Liver (tissue), 9 donors: ENCODE data around the gene IRX3. TPM values are rescaled to one million over a fixed set of nuclear protein-coding genes. Genes with fewer than 3 reads are reported as not detected.
A peak's percentile ranks its signal among the peaks of the same experiment; 100 is the strongest.

Source experiments
- DNase-seq: peaks from one replicate; pipeline ENCODE4 v3.0.0-alpha.2; 2017; ENCODE audit warnings: low spot score
- H3K27ac ChIP-seq, 2 donors: one replicate each; pipeline ENCODE4 v1.7.0; 2013; ENCODE audit warnings: inconsistent platforms in 2 of 2, low read length in 2 of 2, control low read depth in 1 of 2, low read depth in 1 of 2, mild to moderate bottlenecking in 1 of 2
- H3K27me3 ChIP-seq, 4 donors: one replicate each; pipeline versions ENCODE4 v1.6.1 to v1.7.0; 2013; ENCODE audit warnings: low read length in 3 of 4, inconsistent platforms in 1 of 4, mild to moderate bottlenecking in 1 of 4, moderate library complexity in 1 of 4; ENCODE audit not compliant: control insufficient read depth in 4 of 4, insufficient read depth in 4 of 4
- H3K36me3 ChIP-seq, 4 donors: one replicate each; pipeline versions ENCODE4 v1.6.1 to v1.7.0; 2013; ENCODE audit warnings: low read length in 3 of 4, mild to moderate bottlenecking in 3 of 4, low read depth in 1 of 4, moderate library complexity in 1 of 4; ENCODE audit not compliant: control insufficient read depth in 4 of 4, insufficient read depth in 3 of 4
- H3K4me1 ChIP-seq, 4 donors: one replicate each; pipeline versions ENCODE4 v1.6.1 to v1.7.0; 2013; ENCODE audit warnings: low read length in 3 of 4, mild to moderate bottlenecking in 3 of 4, moderate library complexity in 1 of 4; ENCODE audit not compliant: control insufficient read depth in 4 of 4, insufficient read depth in 4 of 4
- H3K4me3 ChIP-seq, 3 donors: one replicate each; pipeline versions ENCODE4 v1.6.1 to v1.7.0; 2013; ENCODE audit warnings: low read length in 3 of 3, control low read depth in 1 of 3, low read depth in 1 of 3, mild to moderate bottlenecking in 1 of 3
- H3K9ac ChIP-seq, 2 donors: one replicate each; pipeline ENCODE4 v1.7.0; 2013; ENCODE audit warnings: low read length in 2 of 2, mild to moderate bottlenecking in 2 of 2, moderate library complexity in 2 of 2, control low read depth in 1 of 2, low read depth in 1 of 2
- H3K9me3 ChIP-seq, 4 donors: one replicate each; pipeline versions ENCODE4 v1.6.1 to v1.7.0; 2013; ENCODE audit warnings: low read length in 3 of 4; ENCODE audit not compliant: control insufficient read depth in 4 of 4
- EGR1 ChIP-seq, 2 donors: IDR thresholded peaks; 2 replicates each; pipeline ENCODE4 v1.6.1; 2016 to 2018; ENCODE audit warnings: antibody characterized with exemption in 2 of 2, low read depth in 2 of 2
- FOXA1 ChIP-seq: IDR thresholded peaks from 2 replicates; pipeline ENCODE4 v1.6.1; 2016; ENCODE audit warnings: antibody characterized with exemption
- FOXA2 ChIP-seq: IDR thresholded peaks from 2 replicates; pipeline ENCODE4 v1.6.1; 2016; ENCODE audit warnings: antibody characterized with exemption
- GABPA ChIP-seq, 2 donors: IDR thresholded peaks in 1 of 2; conservative IDR thresholded peaks in 1 of 2; 2 replicates each; pipeline ENCODE4 v1.6.1; 2016; ENCODE audit warnings: antibody characterized with exemption in 2 of 2, mild to moderate bottlenecking in 1 of 2, moderate library complexity in 1 of 2
- HNF4A ChIP-seq, 2 donors: conservative IDR thresholded peaks; 2 replicates each; pipeline ENCODE4 v1.6.1; 2016; ENCODE audit warnings: antibody characterized with exemption in 2 of 2, mild to moderate bottlenecking in 2 of 2
- HNF4G ChIP-seq: IDR thresholded peaks from 2 replicates; pipeline ENCODE4 v1.6.1; 2016; ENCODE audit warnings: antibody characterized with exemption
- JUND ChIP-seq, 2 donors: IDR thresholded peaks; 2 replicates each; pipeline ENCODE4 v1.6.1; 2016; ENCODE audit warnings: antibody characterized with exemption in 2 of 2
- NR2F2 ChIP-seq: IDR thresholded peaks from 2 replicates; pipeline ENCODE4 v1.6.1; 2016; ENCODE audit warnings: antibody characterized with exemption
- RAD21 ChIP-seq, 2 donors: IDR thresholded peaks; 2 replicates each; pipeline ENCODE4 v1.6.1; 2016; ENCODE audit warnings: antibody characterized with exemption in 2 of 2, mild to moderate bottlenecking in 2 of 2
- RXRA ChIP-seq, 2 donors: IDR thresholded peaks; 2 replicates each; pipeline ENCODE4 v1.6.1; 2017 to 2018; ENCODE audit warnings: antibody characterized with exemption in 2 of 2, mild to moderate bottlenecking in 1 of 2
- SP1 ChIP-seq: IDR thresholded peaks from 2 replicates; pipeline ENCODE4 v1.6.1; 2018; ENCODE audit warnings: antibody characterized with exemption, mild to moderate bottlenecking
- TAF1 ChIP-seq: conservative IDR thresholded peaks from 2 replicates; pipeline ENCODE4 v1.6.1; 2016; ENCODE audit warnings: antibody characterized with exemption, mild to moderate bottlenecking
- YY1 ChIP-seq: IDR thresholded peaks from 2 replicates; pipeline ENCODE4 v1.6.1; 2016; ENCODE audit warnings: antibody characterized with exemption, mild to moderate bottlenecking
- ZBTB33 ChIP-seq: IDR thresholded peaks from 2 replicates; pipeline ENCODE4 v1.6.1; 2016; ENCODE audit warnings: antibody characterized with exemption
- WGBS: extraction: QIAGEN DNeasy Blood & Tissue Kit; methylation state at CpG from one replicate; pipeline ENCODE4 v1.1.7; 2013; 5-methylcytosine and 5-hydroxymethylcytosine counted together
- polyA plus RNA-seq, 2 donors: library from polyadenylated mRNA; stranded (reverse) in 1 of 2; unstranded in 1 of 2; fragments of 200-250 nt in 1 of 2; fragments of >200 nt in 1 of 2; fragmentation: Nextera tagmentation in 1 of 2; extraction: Ambion mirVana in 1 of 2; gene quantifications; one replicate each; pipeline versions ENCODE4 v1.2.1 to v1.2.3, GENCODE V29; 2013 to 2015
- total RNA-seq, 2 donors: library from RNA; depleted of rRNA; stranded (reverse); fragments of >200 nt; gene quantifications; one replicate each; pipeline ENCODE4 v1.2.3, GENCODE V29; 2014
- TF ChIP-seq, protein P1 (sequence below): fragments of 150-350 bp; IDR thresholded peaks from 2 replicates; pipeline ENCODE4 v1.5.1; 2017; ENCODE audit warnings: improper control_type of control experiment, low read depth, low read length; ENCODE audit not compliant: missing input control
- TF ChIP-seq, protein P2 (sequence below): IDR thresholded peaks from 2 replicates; pipeline ENCODE4 v1.6.1; 2016; ENCODE audit warnings: antibody characterized with exemption, mild to moderate bottlenecking
- TF ChIP-seq, protein P3 (sequence below): IDR thresholded peaks from 2 replicates; pipeline ENCODE4 v1.6.1; 2016; ENCODE audit warnings: antibody characterized with exemption
- TF ChIP-seq, protein P4 (sequence below): IDR thresholded peaks from 2 replicates; pipeline ENCODE4 v1.6.1; 2016; ENCODE audit warnings: antibody characterized with exemption
- donor health status: healthy.
- donor health status: healthy.
- donor health status: healthy.
- donor health status: healthy.
- donor health status: healthy.

The IRX3 gene
- total and polyA plus RNA-seq, 4 donors, result 0.53 to 0.59 TPM; not detected in 2

GRCh38 chr16:54282202-54282927 lies 4.2 kb downstream of the IRX3 start:
- peaks cover 29 to 55% (median 37%) of the 10 kb centered on the region in 4 donors for H3K4me1 ChIP-seq
- peak overlapping the region in 1 of 3 donors; percentile 4 for H3K4me3 ChIP-seq
- H3K36me3 ChIP-seq, result no peaks in the 10 kb centered on the region
- H3K27me3 ChIP-seq, result peaks cover 6 to 13% (median 10%) of the 10 kb centered on the region in 4 donors
- DNase-seq, result peak; percentile 54
- no peak overlapping the region for H3K27ac ChIP-seq
- H3K9me3 ChIP-seq, result no peaks in the 10 kb centered on the region
- WGBS, result 4% methylated on average over 42 of the region's 42 CpGs
- no peak for TF ChIP-seq TAF1
- peak; percentile 68 to 79 for TF ChIP-seq RAD21 (IDR thresholded peaks at IDR 0.05)
- TF ChIP-seq, protein P1, sequence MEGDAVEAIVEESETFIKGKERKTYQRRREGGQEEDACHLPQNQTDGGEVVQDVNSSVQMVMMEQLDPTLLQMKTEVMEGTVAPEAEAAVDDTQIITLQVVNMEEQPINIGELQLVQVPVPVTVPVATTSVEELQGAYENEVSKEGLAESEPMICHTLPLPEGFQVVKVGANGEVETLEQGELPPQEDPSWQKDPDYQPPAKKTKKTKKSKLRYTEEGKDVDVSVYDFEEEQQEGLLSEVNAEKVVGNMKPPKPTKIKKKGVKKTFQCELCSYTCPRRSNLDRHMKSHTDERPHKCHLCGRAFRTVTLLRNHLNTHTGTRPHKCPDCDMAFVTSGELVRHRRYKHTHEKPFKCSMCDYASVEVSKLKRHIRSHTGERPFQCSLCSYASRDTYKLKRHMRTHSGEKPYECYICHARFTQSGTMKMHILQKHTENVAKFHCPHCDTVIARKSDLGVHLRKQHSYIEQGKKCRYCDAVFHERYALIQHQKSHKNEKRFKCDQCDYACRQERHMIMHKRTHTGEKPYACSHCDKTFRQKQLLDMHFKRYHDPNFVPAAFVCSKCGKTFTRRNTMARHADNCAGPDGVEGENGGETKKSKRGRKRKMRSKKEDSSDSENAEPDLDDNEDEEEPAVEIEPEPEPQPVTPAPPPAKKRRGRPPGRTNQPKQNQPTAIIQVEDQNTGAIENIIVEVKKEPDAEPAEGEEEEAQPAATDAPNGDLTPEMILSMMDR, result peak; percentile 55
- no peak for TF ChIP-seq RXRA (IDR thresholded peaks at IDR 0.05)
- no peak overlapping the region for H3K9ac ChIP-seq

GRCh38 chr16:54281535-54282201 lies 4.9 kb downstream of the IRX3 start:
- Histone ChIP-seq H3K4me1 (peaks cover 29 to 48% (median 32%) of the 10 kb centered on the region in 4 donors), H3K4me3 (peak overlapping the region in 2 of 3 donors; percentile 4 to 8), H3K36me3 (no peaks in the 10 kb centered on the region), H3K9me3 (no peaks in the 10 kb centered on the region), H3K9ac (no peak overlapping the region), H3K27ac (no peak overlapping the region), H3K27me3 (peaks cover 6 to 12% (median 8%) of the 10 kb centered on the region in 4 donors)
- no peak for TF ChIP-seq FOXA1
- TF ChIP-seq EGR1 (IDR thresholded peaks at IDR 0.05; ENCODE audit: low read depth in 2 of 2), result no peak
- TF ChIP-seq GABPA (IDR thresholded peaks at IDR 0.05 in 1 of 2, conservative IDR thresholded peaks at IDR 0.05 in 1 of 2), result no peak
- TF ChIP-seq, protein P2, sequence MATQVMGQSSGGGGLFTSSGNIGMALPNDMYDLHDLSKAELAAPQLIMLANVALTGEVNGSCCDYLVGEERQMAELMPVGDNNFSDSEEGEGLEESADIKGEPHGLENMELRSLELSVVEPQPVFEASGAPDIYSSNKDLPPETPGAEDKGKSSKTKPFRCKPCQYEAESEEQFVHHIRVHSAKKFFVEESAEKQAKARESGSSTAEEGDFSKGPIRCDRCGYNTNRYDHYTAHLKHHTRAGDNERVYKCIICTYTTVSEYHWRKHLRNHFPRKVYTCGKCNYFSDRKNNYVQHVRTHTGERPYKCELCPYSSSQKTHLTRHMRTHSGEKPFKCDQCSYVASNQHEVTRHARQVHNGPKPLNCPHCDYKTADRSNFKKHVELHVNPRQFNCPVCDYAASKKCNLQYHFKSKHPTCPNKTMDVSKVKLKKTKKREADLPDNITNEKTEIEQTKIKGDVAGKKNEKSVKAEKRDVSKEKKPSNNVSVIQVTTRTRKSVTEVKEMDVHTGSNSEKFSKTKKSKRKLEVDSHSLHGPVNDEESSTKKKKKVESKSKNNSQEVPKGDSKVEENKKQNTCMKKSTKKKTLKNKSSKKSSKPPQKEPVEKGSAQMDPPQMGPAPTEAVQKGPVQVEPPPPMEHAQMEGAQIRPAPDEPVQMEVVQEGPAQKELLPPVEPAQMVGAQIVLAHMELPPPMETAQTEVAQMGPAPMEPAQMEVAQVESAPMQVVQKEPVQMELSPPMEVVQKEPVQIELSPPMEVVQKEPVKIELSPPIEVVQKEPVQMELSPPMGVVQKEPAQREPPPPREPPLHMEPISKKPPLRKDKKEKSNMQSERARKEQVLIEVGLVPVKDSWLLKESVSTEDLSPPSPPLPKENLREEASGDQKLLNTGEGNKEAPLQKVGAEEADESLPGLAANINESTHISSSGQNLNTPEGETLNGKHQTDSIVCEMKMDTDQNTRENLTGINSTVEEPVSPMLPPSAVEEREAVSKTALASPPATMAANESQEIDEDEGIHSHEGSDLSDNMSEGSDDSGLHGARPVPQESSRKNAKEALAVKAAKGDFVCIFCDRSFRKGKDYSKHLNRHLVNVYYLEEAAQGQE, result no peak
- TF ChIP-seq SP1, result no peak
- TF ChIP-seq RAD21 (IDR thresholded peaks at IDR 0.05), result no peak
- TF ChIP-seq FOXA2, result no peak
- TF ChIP-seq JUND (IDR thresholded peaks at IDR 0.05), result no peak
- no peak for TF ChIP-seq HNF4G
- TF ChIP-seq NR2F2, result no peak
- no peak for TF ChIP-seq ZBTB33
- TF ChIP-seq, protein P1, result no peak
- no peak for TF ChIP-seq HNF4A (conservative IDR thresholded peaks at IDR 0.05)
- TF ChIP-seq TAF1, result no peak
- TF ChIP-seq, protein P3, sequence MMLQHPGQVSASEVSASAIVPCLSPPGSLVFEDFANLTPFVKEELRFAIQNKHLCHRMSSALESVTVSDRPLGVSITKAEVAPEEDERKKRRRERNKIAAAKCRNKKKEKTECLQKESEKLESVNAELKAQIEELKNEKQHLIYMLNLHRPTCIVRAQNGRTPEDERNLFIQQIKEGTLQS, result no peak
- TF ChIP-seq, protein P4, sequence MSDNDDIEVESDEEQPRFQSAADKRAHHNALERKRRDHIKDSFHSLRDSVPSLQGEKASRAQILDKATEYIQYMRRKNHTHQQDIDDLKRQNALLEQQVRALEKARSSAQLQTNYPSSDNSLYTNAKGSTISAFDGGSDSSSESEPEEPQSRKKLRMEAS, result no peak
- TF ChIP-seq YY1, result no peak
- TF ChIP-seq RXRA (IDR thresholded peaks at IDR 0.05), result no peak
- WGBS, result 22% methylated on average over 53 of the region's 53 CpGs
- no peak for DNase-seq
